B cell (primary cell): ENCODE measurements around the gene MTO1.

Experiments used
- EZH2 ChIP-seq: IDR thresholded peaks from 2 replicates; pipeline ENCODE4 v1.6.1; 2012; ENCODE audit warnings: borderline replicate concordance, low read depth, mild to moderate bottlenecking, moderate library complexity, low read length; ENCODE audit not compliant: insufficient read depth, poor library complexity, severe bottlenecking
- TF ChIP-seq, protein P1 (sequence below): fragments of 200-600 bp; IDR thresholded peaks from one replicate; pipeline ENCODE4 v1.8.0; 2022; ENCODE audit warnings: antibody characterized with exemption, mild to moderate bottlenecking

- TF ChIP-seq, protein P1, sequence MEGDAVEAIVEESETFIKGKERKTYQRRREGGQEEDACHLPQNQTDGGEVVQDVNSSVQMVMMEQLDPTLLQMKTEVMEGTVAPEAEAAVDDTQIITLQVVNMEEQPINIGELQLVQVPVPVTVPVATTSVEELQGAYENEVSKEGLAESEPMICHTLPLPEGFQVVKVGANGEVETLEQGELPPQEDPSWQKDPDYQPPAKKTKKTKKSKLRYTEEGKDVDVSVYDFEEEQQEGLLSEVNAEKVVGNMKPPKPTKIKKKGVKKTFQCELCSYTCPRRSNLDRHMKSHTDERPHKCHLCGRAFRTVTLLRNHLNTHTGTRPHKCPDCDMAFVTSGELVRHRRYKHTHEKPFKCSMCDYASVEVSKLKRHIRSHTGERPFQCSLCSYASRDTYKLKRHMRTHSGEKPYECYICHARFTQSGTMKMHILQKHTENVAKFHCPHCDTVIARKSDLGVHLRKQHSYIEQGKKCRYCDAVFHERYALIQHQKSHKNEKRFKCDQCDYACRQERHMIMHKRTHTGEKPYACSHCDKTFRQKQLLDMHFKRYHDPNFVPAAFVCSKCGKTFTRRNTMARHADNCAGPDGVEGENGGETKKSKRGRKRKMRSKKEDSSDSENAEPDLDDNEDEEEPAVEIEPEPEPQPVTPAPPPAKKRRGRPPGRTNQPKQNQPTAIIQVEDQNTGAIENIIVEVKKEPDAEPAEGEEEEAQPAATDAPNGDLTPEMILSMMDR, result no peak
- no peak for TF ChIP-seq EZH2
These were observed 25.9 kb downstream of the MTO1 start for GRCh38 chr6:73487473-73487872.
